Right lobe of liver (tissue), 4 donors: ENCODE results near the gene TDRKH.

Experiments used
- CTCF ChIP-seq, 4 donors: fragments of 200-600 bp in 3 of 4; fragments of 450-650 bp in 1 of 4; IDR thresholded peaks; one replicate each; pipeline versions ENCODE4 v1.5.1 to v1.8.0; 2016 to 2022; ENCODE audit warnings: antibody characterized with exemption in 4 of 4, mild to moderate bottlenecking in 2 of 4
- POLR2A ChIP-seq: fragments of 450-650 bp; IDR thresholded peaks from one replicate; pipeline ENCODE4 v1.6.1; 2017; ENCODE audit warnings: antibody characterized with exemption, mild to moderate bottlenecking
- donor health status: DM: no; HTN: no; CAD: no.
- donor health status: DM: no; HTN: no; CAD: no.
- donor health status: DM: no; HTN: yes; CAD: no.

- TF ChIP-seq CTCF (IDR thresholded peaks at IDR 0.05) (no peak), POLR2A (no peak)
These were observed 15.9 kb downstream of the TDRKH start for GRCh38 chr1:151774256-151774922.
